HG03432 (cell line): ENCODE measurements around the gene RPA1.

Source experiments
- ATAC-seq: cut with Tn5 transposase; IDR thresholded peaks from one replicate; pipeline ENCODE4 v1.9.1; 2021; ENCODE audit warnings: mild to moderate bottlenecking, moderate library complexity; ENCODE audit not compliant: unreplicated experiment

The RPA1 gene

GRCh38 chr17:1907216-1907631 is 77.4 kb downstream of the RPA1 start:
- ATAC-seq = no peak

GRCh38 chr17:1907909-1908698 is 78.3 kb downstream of the RPA1 start:
- no peak for ATAC-seq

GRCh38 chr17:1908699-1909309 is 79.0 kb downstream of the RPA1 start:
- ATAC-seq = no peak

GRCh38 chr17:1909985-1910384 is 80.2 kb downstream of the RPA1 start:
- ATAC-seq = no peak

- ATAC-seq = no peak
Observed at GRCh38 chr17:1912146-1912545, 82.3 kb downstream of the RPA1 start.

- no peak for ATAC-seq
Observed at GRCh38 chr17:1913702-1914101, 83.9 kb downstream of the RPA1 start.

GRCh38 chr17:1914661-1915083 is 84.9 kb downstream of the RPA1 start:
- ATAC-seq = no peak

- ATAC-seq = no peak
Observed at GRCh38 chr17:1915889-1916288, 86.1 kb downstream of the RPA1 start.

GRCh38 chr17:1916316-1916715 is 86.5 kb downstream of the RPA1 start:
- no peak for ATAC-seq

- no peak for ATAC-seq
Observed at GRCh38 chr17:1916963-1917715, 87.3 kb downstream of the RPA1 start.

- no peak for ATAC-seq
Observed at GRCh38 chr17:1918346-1919162, 88.7 kb downstream of the RPA1 start.

GRCh38 chr17:1919201-1919600 is 89.4 kb downstream of the RPA1 start:
- ATAC-seq = no peak

GRCh38 chr17:1920948-1921351 is 91.1 kb downstream of the RPA1 start:
- no peak for ATAC-seq

- no peak for ATAC-seq
Observed at GRCh38 chr17:1928976-1929375, 99.2 kb downstream of the RPA1 start.

- ATAC-seq = no peak
Observed at GRCh38 chr17:1930337-1930645, 100.5 kb downstream of the RPA1 start.

GRCh38 chr17:1931844-1932579 is 102.2 kb downstream of the RPA1 start:
- ATAC-seq = no peak

- ATAC-seq = no peak
Observed at GRCh38 chr17:1933875-1934715, 104.3 kb downstream of the RPA1 start.

GRCh38 chr17:1934901-1935300 is 105.1 kb downstream of the RPA1 start:
- ATAC-seq = no peak

- no peak for ATAC-seq
Observed at GRCh38 chr17:1936766-1937165, 107.0 kb downstream of the RPA1 start.

GRCh38 chr17:1937461-1937860 is 107.7 kb downstream of the RPA1 start:
- no peak for ATAC-seq
